Measurements from ENCODE around the gene RPP14. TPM values are rescaled to one million over a fixed set of nuclear protein-coding genes. Genes with fewer than 3 reads are reported as not detected.

Gene RPP14
- total RNA-seq, 1 donor from 2014 or later, result 12.8 TPM

GRCh38 chr3:58291671-58292338 lies 14.2 kb upstream of the RPP14 start:
- no peak for ATAC-seq

- peak; percentile 23 for ATAC-seq
Measured at GRCh38 chr3:58292866-58293265, 13.2 kb upstream of the RPP14 start.

DNA sequence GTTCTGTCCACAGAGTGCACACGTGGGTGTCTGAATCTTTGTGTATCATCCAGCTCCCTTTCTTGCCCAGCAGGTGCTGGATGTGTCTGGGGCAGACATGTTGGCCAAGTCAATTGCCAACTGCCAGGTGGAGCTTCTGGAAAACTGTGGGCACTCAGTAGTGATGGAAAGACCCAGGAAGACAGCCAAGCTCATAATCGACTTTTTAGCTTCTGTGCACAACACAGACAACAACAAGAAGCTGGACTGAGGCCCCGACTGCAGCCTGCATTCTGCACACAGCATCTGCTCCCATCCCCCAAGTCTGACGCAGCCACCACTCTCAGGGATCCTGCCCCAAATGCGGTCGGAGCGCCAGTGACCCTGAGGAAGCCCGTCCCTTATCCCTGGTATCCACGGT lies 12.5 kb upstream of the RPP14 start:
- no peak for ATAC-seq

DNA sequence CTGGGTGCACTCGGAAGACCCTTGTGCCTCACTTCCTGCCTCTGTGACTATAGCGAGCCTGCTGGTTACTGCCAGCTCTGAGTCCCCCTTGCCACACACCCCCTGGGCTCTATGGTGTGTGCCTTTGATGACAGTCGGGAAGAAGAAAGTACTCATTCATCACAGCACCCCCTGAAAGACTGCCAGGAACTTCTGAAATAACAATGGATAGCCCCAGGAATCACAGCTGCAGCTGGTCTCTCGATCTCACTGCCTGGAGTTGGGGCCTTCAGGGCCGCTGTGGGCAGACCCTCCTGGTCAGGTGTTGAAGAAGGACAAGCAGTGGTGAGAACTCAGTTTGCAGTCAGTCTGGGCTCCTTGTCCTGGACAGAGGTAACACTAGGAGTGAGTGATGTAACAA lies 9.8 kb upstream of the RPP14 start:
- peak; percentile 6 for ATAC-seq

GRCh38 chr3:58296843-58297242 lies 9.2 kb upstream of the RPP14 start:
- ATAC-seq, result peak; percentile 61

GRCh38 chr3:58298190-58298589 lies 7.9 kb upstream of the RPP14 start:
- ATAC-seq, result no peak

DNA sequence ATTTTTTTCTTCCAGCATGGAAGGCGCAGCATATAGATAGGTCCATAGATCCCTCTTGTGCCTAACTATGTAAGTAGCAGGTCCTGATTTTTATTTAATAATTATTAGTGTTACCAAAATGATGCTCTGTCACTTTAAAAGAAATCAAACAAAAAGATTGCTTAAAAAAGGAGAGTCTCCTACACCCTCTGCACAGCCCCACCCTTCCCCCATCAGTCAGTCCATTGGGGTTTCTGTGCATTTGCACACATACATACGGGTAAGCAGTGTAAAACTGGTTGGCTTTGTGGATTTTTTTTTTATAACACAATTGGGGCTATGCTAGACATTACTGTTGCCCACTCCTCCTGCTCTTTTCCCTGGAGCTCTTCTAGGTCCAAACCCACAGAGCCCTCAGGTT lies 7.0 kb upstream of the RPP14 start:
- no peak for ATAC-seq

GRCh38 chr3:58299839-58300516 lies 6.1 kb upstream of the RPP14 start:
- no peak for ATAC-seq

- no peak for ATAC-seq
Measured at GRCh38 chr3:58307639-58308215, 1.7 kb downstream of the RPP14 start.

DNA sequence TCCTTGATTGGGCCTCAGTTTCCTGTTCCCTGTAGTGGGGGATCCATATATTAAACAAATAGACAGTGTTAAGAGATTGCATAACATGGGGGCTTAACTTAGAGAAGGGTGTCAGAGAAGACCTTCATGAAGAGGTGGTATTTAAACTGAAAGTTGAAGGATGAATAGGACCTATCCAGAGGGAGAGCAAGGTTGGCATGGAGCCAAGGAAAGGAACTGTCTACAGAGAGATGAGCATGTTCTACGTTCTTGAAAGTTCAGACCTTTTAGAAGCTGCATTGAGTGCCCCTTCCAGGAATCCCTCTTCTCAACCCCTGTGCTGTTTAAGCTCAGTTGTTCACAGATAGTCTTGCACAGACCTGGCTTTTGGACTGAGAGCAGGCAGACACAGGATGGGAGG lies 2.7 kb downstream of the RPP14 start:
- no peak for ATAC-seq

- no peak for ATAC-seq
Measured at GRCh38 chr3:58317811-58318210, 11.8 kb downstream of the RPP14 start.

GRCh38 chr3:58321791-58322190 lies 15.7 kb downstream of the RPP14 start:
- no peak for ATAC-seq

- ATAC-seq, result no peak
Measured at GRCh38 chr3:58322793-58323192, 16.7 kb downstream of the RPP14 start.

DNA sequence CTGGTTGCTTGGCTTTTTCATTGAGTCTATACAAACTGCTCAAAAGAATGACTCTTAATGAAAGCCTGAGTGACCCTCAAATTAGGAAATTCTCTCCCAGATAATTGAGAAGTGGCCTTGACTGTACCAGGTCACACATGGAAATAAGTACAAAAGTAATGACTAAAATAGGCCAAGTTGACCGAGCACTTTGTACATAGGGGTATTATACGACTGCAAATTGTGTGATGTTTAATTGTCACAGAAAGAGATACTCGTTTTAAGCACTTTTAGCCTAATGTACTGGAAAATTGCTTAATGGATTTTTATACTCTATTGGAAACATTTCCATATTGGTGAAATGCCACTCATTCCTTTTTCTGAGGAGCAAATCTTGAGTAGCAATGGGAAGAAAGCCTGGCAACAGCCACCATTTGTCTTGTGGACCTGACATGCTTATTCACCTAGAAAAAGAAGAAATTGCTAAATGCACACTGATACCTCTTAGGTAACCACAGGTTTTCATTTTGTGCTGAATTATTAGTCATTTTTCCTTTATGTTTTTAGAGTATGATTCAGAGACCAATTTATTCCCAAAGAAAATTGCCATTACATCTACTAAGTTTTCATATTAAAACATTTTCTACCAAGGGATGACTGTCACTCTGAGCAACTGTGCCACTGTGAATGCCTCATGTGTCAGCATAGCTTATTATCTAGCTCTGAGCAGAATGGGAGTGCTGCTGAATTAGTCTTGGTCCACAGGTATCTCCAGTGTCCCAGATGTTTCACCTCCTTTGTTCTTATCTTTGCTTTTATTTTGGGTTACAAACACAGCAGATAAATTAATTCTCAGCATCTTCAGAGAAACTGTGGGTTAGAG lies 17.7 kb downstream of the RPP14 start:
- ATAC-seq, result no peak

DNA sequence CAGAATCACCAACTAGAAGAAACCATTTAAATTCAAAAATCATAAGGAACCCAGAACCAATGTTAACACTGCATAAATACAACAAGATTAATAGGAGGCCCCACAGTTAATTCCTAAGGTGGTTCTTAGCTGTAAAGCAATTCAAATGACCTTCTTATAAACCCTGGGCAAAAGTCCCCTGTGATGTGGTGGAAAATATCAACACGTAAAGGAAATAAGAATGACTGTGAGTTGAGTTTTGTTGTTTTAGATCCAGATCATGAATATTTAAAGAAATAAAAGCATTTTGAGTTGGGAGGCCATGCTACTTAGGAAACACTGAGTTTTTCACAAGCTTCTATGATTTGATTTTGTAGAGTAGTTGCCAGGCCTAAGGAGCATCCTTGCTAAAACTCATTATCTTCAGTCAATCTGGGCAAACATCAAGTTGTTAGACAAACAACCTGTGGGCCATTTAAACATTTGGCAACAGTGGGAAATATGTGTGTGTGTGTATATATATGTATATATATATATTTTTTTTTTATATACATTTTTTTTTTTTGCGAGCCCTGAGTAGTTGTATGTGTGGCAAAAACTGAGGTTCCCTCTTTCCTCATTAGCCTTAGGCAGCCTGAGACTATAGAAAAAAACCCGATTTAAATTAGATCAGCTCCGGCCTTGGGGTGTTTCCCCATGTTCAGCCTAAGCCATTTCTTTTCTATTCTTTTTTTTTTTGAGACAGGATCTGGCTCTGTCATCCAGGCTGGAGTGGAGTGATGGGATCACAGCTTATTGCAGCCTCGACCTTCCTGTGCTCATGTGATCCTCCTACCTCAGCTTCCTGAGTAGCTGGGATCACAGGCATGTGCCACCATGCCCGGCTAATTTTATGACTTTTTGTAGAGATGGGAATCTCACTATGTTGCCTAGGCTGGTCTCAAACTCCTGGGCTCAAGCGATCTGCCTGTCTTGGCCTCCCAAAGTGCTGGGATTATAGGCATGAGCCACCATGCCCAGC lies 18.6 kb downstream of the RPP14 start:
- ATAC-seq, result no peak

GRCh38 chr3:58325525-58325992 lies 19.5 kb downstream of the RPP14 start:
- no peak for ATAC-seq

DNA sequence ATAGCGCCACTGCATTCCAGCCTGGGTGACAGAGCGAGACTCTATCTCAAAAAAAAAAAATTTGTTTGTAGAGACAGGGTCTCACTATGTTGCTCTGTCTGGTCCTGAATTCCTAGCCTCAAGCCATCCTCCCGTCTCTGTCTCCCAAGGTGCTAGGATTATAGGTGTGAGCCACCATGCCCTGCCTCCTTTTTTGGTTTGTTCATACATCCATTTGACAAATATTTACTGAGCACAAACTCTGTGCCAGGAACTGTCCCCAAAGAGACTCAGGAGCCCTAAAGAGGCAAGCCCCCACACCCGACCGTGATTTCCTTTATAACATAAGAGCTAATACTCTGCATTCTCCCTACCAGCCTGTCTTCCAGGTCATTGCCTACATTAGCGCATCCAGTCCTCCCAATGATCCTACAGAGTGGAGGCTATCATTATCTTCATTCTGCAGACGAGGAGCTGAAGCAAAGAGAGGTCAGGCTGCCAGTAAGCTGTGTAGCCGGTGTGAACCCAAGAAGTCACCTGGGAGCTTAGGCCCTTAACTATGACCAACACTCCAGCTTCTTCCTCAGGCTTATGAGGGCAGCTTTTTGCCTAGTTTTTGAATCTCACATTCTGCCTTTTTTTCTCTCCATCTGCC lies 20.3 kb downstream of the RPP14 start:
- ATAC-seq, result no peak

DNA sequence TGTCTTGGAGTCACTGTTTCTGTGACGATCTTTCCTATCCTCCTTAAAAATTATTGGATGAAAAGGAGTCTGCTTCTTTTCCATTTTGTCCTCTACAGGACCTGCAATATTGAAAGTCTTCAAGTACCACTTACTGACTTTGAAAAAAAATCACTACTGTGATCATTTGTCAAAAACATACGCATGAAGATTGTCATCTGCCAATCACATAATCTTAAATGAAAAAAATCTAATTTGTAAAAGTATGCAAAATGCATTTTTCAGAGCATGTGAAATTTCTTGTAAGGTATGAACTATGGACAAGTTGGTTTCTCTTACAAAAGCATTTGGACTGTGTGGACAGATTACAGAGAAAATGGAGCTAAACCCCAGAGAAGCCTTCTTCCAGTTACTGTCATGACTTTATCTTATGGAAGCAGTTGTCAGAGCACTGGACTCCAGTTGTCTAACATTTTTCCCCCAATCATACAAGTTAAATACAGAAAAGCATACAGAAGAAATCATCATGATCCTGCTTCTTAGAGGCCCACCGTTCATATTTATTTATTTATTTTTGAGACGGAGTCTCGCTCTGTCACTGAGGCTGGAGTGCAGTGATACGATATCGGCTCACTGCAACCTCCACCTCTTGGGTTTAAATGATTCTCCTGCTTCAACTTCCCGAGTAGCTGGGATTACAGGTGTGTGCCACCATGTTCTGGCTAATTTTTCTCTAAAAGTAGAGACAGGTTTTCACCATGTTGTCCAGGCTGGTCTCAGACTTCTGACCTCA lies 23.3 kb downstream of the RPP14 start:
- no peak for ATAC-seq

DNA sequence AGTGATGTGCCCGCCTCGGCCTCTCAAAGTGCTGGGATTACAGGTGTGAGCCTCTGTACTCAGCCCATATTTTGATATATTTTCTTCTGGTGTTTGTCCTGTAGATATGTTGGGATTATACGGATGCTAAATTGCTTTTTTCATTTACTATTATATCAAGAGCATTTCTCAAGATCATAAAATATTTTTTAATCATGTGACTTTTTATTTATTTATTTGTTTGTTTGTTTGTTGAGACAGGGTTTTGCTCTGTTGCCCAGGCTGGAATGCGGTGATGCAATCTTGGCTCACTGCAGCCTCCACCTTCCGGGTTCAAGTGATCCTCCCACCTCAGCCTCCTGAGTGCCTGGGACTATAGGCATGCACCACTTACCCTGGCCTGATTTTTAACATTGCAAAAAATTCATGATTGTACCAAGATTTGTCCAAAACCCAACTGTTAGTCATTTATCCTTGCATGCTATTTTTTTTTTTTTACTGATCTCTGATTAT lies 23.9 kb downstream of the RPP14 start:
- ATAC-seq, result no peak

GRCh38 chr3:58331593-58332152 lies 25.6 kb downstream of the RPP14 start:
- ATAC-seq, result no peak

All from esophagus mucosa (tissue), 1 donor.